ENCODE measurements around the gene LTBP1. TPM values are rescaled to one million over a fixed set of nuclear protein-coding genes. Genes with fewer than 3 reads are reported as not detected.

The LTBP1 gene
- total RNA-seq, 1 donor from 2014 or later: 48.4 TPM

DNA sequence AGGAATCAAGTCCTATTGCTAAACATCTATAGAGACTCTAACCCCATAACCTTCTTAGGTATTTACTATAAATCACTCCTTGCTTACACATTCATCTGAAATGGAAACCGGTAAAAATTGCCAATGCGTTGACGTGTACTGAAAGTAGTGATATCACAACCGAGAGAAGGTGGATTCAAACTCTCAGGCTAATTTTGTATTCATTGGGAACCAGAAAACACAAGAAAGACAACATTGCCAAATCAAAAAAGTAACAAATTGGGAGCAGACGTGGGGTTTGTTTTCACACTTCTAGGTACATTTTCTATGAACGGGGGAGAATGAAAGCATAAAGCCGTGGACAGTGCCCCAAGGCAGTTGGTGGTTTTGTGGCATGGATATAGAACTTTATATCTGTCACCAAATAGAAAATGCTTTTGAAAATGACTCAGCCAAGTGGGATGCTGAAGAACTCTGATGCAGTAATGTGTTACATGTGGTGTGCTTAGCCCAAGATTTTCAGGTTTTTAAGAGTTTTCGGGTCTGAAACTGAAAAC is 374.6 kb downstream of the LTBP1 start:
- no peaks in the 10 kb centered on the region for H3K36me3 ChIP-seq
- no peak for TF ChIP-seq CTCF (IDR thresholded peaks at IDR 0.05)
- TF ChIP-seq POLR2AphosphoS5 (IDR thresholded peaks at IDR 0.05; ENCODE audit: insufficient read depth in 1 of 2, low read depth in 1 of 2): no peak
- TF ChIP-seq POLR2A (IDR thresholded peaks at IDR 0.05): no peak
- intact Hi-C loops (cut with DNase I): no loop called here
- no peaks in the 10 kb centered on the region for H3K9me3 ChIP-seq
- H3K27ac ChIP-seq: no peak overlapping the region
- no peak for DNase-seq (ENCODE audit: extremely low spot score in 2 of 2)
- no peak overlapping the region for H3K4me3 ChIP-seq
- H3K4me1 ChIP-seq: peaks cover 8% of the 10 kb centered on the region
- no peaks in the 10 kb centered on the region for H3K27me3 ChIP-seq

DNA sequence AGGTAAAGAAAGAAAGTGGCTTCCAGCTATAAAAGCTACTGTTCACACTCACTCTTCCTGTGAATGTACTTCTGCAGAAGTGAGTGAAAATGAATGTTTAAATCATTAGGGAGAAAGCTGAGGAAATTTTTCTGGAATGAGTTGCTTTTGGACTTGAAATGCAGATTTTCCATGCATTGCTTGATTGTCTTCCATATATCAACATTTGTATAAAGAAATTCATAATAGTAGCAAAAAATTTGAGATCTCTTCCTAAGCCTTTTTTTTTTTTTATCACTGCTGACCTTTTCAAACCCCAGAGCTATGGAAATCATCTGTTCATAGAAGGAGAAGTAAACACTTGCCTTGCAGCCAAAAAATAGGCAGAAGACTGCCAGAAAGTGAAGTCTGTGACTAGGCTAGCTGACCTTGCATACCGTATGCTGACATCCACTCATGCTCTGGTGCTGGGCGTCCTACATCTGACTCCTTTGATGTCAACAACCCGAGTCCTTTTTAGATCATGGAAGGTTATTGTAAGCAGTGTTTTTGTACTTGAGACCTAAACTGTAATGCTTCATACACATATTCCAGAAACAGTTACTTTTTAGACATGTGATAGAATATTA is 375.2 kb downstream of the LTBP1 start:
- Histone ChIP-seq H3K4me1 (peaks cover 8% of the 10 kb centered on the region), H3K27ac (no peak overlapping the region), H3K9me3 (no peaks in the 10 kb centered on the region), H3K27me3 (no peaks in the 10 kb centered on the region), H3K4me3 (no peak overlapping the region), H3K36me3 (no peaks in the 10 kb centered on the region)
- intact Hi-C loops (cut with DNase I): no loop called here
- no peak for TF ChIP-seq CTCF (IDR thresholded peaks at IDR 0.05)
- TF ChIP-seq POLR2AphosphoS5 (IDR thresholded peaks at IDR 0.05; ENCODE audit: insufficient read depth in 1 of 2, low read depth in 1 of 2): no peak
- TF ChIP-seq POLR2A (IDR thresholded peaks at IDR 0.05): no peak
- DNase-seq (ENCODE audit: extremely low spot score in 2 of 2): no peak

DNA sequence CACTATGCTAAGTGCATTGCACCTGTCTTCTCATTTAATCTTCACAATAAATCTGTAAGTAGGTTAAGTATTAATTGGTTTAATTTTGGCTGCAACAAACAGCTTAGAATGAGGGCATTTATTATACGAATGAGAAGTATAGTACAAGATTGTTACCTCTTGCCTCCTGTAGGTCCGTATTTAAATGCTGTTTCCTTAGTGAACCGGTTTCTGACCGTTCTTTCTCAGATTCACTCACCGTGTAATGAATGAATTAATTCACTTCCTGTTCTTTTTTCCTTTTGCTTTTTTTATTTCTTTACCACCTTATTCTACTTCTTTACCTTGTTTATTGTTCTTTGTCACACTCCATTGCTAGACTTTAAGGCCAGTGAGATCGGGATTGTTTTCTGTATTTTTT is 375.9 kb downstream of the LTBP1 start:
- no peak overlapping the region for H3K27ac ChIP-seq
- H3K27me3 ChIP-seq: no peaks in the 10 kb centered on the region
- no peak overlapping the region for H3K4me3 ChIP-seq
- TF ChIP-seq POLR2AphosphoS5 (IDR thresholded peaks at IDR 0.05; ENCODE audit: insufficient read depth in 1 of 2, low read depth in 1 of 2): no peak
- TF ChIP-seq CTCF (IDR thresholded peaks at IDR 0.05): no peak
- TF ChIP-seq POLR2A (IDR thresholded peaks at IDR 0.05): no peak
- intact Hi-C loops (cut with DNase I): no loop called here
- peaks cover 8% of the 10 kb centered on the region for H3K4me1 ChIP-seq
- no peak for DNase-seq (ENCODE audit: extremely low spot score in 2 of 2)
- no peaks in the 10 kb centered on the region for H3K9me3 ChIP-seq
- no peaks in the 10 kb centered on the region for H3K36me3 ChIP-seq

DNA sequence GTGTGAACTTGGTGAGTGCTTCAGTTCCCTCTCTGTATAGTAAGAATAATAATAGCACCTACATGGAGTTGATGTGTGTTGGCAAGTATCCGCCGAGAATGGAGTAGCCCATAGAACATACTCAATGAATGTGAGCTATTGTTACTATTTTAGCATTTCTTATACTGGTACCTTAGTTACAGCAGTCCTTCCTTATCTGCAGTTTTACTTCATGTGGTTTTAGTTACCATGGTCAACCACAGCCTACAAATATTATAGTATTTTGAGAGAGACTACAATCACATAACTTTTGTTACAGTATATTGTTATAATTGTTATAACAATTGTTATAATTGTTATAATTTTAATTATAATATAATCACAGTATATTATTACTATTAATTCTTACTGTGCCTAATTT is 377.2 kb downstream of the LTBP1 start:
- H3K36me3 ChIP-seq: no peaks in the 10 kb centered on the region
- no peak for DNase-seq (ENCODE audit: extremely low spot score in 2 of 2)
- TF ChIP-seq CTCF (IDR thresholded peaks at IDR 0.05) (no peak), POLR2AphosphoS5 (IDR thresholded peaks at IDR 0.05; ENCODE audit: insufficient read depth in 1 of 2, low read depth in 1 of 2) (no peak), POLR2A (IDR thresholded peaks at IDR 0.05) (no peak)
- no peaks in the 10 kb centered on the region for H3K9me3 ChIP-seq
- intact Hi-C loops (cut with DNase I): no loop called here
- no peak overlapping the region for H3K4me3 ChIP-seq
- H3K4me1 ChIP-seq: peaks cover 8% of the 10 kb centered on the region
- no peaks in the 10 kb centered on the region for H3K27me3 ChIP-seq
- H3K27ac ChIP-seq: no peak overlapping the region

DNA sequence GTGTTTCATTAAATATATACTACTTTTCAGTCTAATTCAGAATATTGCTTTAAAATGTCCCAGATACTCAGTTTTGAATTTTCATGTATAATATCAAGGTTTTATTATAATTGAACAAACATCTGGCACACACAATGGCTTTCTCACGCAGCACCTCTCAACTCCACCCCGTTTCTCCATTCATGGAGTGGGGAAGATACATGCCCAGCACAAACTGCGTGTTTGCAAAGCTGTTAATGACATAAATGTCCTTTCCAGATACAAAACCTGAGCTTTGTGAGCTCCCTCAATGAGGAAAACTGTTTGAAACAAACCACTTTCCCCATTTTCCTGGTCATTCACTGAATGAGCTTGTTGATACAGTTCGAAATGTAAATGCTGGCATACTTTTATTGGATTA is 379.3 kb downstream of the LTBP1 start:
- TF ChIP-seq POLR2AphosphoS5 (IDR thresholded peaks at IDR 0.05; ENCODE audit: insufficient read depth in 1 of 2, low read depth in 1 of 2) (no peak), CTCF (IDR thresholded peaks at IDR 0.05) (no peak), POLR2A (IDR thresholded peaks at IDR 0.05) (no peak)
- Histone ChIP-seq H3K9me3 (no peaks in the 10 kb centered on the region), H3K27me3 (no peaks in the 10 kb centered on the region), H3K36me3 (no peaks in the 10 kb centered on the region), H3K27ac (no peak overlapping the region), H3K4me3 (no peak overlapping the region), H3K4me1 (peaks cover 8% of the 10 kb centered on the region)
- intact Hi-C loops (cut with DNase I): no loop called here
- DNase-seq (ENCODE audit: extremely low spot score in 2 of 2): no peak

All from vagina (tissue), 2 donors.